ENCODE results near the gene RECK.

Gene RECK

GRCh38 chr9:36119476-36119875 is 82.8 kb downstream of the RECK start:
- DNase-seq (ENCODE audit: low read depth) = no peak
- H3K4me3 ChIP-seq (ENCODE audit: low read depth, low read length) = no peak overlapping the region
- no peak for TF ChIP-seq CTCF (IDR thresholded peaks at IDR 0.05; ENCODE audit: insufficient read depth, low read depth, low read length, missing control alignments)

DNA sequence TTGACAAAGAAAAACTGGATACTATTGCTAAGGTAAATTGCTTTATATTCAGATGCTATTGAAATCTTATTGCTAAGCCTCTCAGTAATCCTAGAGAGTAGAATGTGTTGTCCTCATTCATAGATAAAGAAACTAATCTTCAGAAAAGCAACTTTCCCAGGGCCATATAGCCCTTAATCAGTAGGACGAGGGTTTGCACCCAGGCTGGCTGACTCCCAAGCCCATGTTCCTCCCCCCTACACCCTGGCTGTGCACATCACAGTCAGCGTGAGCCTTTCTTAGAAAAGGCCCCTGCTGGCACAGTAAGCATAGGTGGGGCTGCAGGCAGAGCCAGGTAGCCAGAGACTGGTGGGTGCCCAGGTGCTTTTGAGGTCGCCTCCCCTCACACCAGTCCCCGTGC is 84.0 kb downstream of the RECK start:
- no peak for TF ChIP-seq CTCF (IDR thresholded peaks at IDR 0.05; ENCODE audit: insufficient read depth, low read depth, low read length, missing control alignments)
- no peak for DNase-seq (ENCODE audit: low read depth)

GRCh38 chr9:36121971-36122370 is 85.3 kb downstream of the RECK start:
- H3K4me3 ChIP-seq (ENCODE audit: low read depth, low read length) = no peak overlapping the region
- TF ChIP-seq CTCF (IDR thresholded peaks at IDR 0.05; ENCODE audit: insufficient read depth, low read depth, low read length, missing control alignments) = no peak
- DNase-seq (ENCODE audit: low read depth) = no peak

More for the DNA sequence above, 84.0 kb downstream of the RECK start:
- H3K4me3 ChIP-seq (ENCODE audit: low read depth, low read length) = no peak overlapping the region

DNA sequence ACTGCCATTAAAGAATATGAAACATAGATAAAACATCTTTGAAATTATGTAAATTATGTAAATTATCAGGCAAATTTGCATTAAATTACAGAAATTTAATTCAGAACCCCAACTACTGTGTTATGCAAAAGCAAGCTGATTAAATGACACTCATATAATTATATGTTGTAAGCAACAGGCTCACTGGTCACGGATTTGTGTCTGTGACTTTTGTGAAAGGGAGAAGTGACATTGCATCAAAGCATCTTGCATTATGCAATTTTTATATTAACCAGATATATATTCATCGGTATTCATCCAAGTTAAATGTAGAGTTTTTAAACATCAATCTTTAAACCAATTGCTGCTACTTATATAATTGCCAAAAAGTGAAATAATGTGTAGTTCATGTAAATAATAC is 86.8 kb downstream of the RECK start:
- H3K4me3 ChIP-seq (ENCODE audit: low read depth, low read length) = no peak overlapping the region
- DNase-seq (ENCODE audit: low read depth) = no peak
- no peak for TF ChIP-seq CTCF (IDR thresholded peaks at IDR 0.05; ENCODE audit: insufficient read depth, low read depth, low read length, missing control alignments)

- no peak for TF ChIP-seq CTCF (IDR thresholded peaks at IDR 0.05; ENCODE audit: insufficient read depth, low read depth, low read length, missing control alignments)
- no peak for DNase-seq (ENCODE audit: low read depth)
- no peak overlapping the region for H3K4me3 ChIP-seq (ENCODE audit: low read depth, low read length)
These were observed 88.5 kb downstream of the RECK start for GRCh38 chr9:36125062-36125855.

DNA sequence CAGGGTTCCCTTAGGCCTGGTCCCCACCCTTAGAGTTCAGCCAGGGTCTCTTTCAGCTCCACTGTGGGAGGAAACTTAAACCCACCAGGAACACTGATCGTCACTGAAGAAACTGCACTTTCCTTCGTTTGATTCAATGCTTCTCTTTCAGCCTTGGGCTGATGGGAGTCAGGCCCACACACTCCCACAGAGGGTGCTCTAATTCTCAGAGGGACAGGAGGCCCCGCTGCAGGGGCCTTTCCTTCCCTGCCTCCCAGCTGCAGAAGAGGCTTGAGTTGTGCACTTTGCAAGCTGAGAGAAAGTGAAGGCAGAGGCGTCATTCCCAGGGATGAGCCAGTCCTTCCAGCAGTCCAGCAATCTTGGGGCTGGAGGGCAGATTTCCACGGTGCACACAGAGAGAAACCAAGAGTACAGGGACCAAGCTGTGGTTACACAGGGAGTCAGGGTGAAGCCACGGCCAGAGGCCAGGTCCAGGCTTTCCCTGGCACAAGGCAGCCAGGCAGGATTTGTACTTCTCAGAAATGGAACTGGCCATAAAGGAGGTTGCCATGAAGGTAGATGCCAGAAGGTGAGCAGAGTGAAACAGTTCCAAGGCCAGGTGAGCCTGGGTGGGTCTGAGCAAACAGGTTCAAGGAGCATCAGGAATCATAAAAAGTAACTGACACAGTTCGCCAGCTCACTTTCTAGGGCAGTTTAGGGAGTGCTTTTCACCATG is 89.5 kb downstream of the RECK start:
- no peak for DNase-seq (ENCODE audit: low read depth)
- no peak overlapping the region for H3K4me3 ChIP-seq (ENCODE audit: low read depth, low read length)
- TF ChIP-seq CTCF (IDR thresholded peaks at IDR 0.05; ENCODE audit: insufficient read depth, low read depth, low read length, missing control alignments) = no peak
